Smooth muscle cell of bladder (primary cell): ENCODE measurements around the gene PLEKHH1. TPM values are rescaled to one million over a fixed set of nuclear protein-coding genes. Genes with fewer than 3 reads are reported as not detected.

Source experiments
- total RNA-seq: library from RNA; depleted of rRNA; stranded (reverse); fragments of >200 nt; gene quantifications from 2 replicates; pipeline ENCODE4 v1.2.3, GENCODE V29; 2014

PLEKHH1 gene
- 0.14 and 0.18 TPM in 2 replicates for total RNA-seq

GRCh38 chr14:67532998-67533753 is at the start of gene PLEKHH1:
Gene PLEKHH1, plus strand, starts transcription at chr14:67533290. Its CDS starts 8,578 bp downstream, at chr14:67541868.

GRCh38 chr14:67487937-67488893 is 44.9 kb upstream of the PLEKHH1 start, which contains the start of gene TMEM229B:
Gene TMEM229B, minus strand, starts transcription at chr14:67488721. Its CDS starts 14,798 bp downstream, at chr14:67473923.

GRCh38 chr14:67599698-67600561 is 66.8 kb downstream of the PLEKHH1 start, which contains the start of gene PIGH:
Gene PIGH, minus strand, starts transcription at chr14:67600268. Its CDS starts 65 bp downstream, at chr14:67600203.

GRCh38 chr14:67619446-67620216 is 86.5 kb downstream of the PLEKHH1 start, which contains the start of gene ARG2:
Gene ARG2, plus strand, starts transcription at chr14:67619920. Its CDS starts 58 bp downstream, at chr14:67619978.

Other genes with a start within 250 kb of the PLEKHH1 start
- 116 and 132 TPM in 2 replicates for gene ATP6V1D, start 173.5 kb upstream of the PLEKHH1 start, total RNA-seq
- gene EIF2S1, start 173.0 kb upstream of the PLEKHH1 start, total RNA-seq, result 187 and 238 TPM in 2 replicates
- 3.0 and 3.7 TPM in 2 replicates for gene PLEK2, start 121.1 kb upstream of the PLEKHH1 start, total RNA-seq
- gene TMEM229B, start 44.6 kb upstream of the PLEKHH1 start, total RNA-seq, result 0.57 and 1.0 TPM in 2 replicates
- 11.1 and 11.9 TPM in 2 replicates for gene PIGH, start 67.0 kb downstream of the PLEKHH1 start, total RNA-seq
- gene ARG2, start 86.6 kb downstream of the PLEKHH1 start, total RNA-seq, result 2.6 and 3.1 TPM in 2 replicates
- gene VTI1B, start 141.3 kb downstream of the PLEKHH1 start, total RNA-seq, result 68.1 and 87.6 TPM in 2 replicates
- gene RDH11, start 162.5 kb downstream of the PLEKHH1 start, total RNA-seq, result 116 and 125 TPM in 2 replicates
- gene RDH12, start 168.6 kb downstream of the PLEKHH1 start, total RNA-seq, result not detected in 2 replicates